GM19397 (cell line): ENCODE data around the gene SPSB1.

ENCODE experiments used
- ATAC-seq: cut with Tn5 transposase; IDR thresholded peaks from one replicate; pipeline ENCODE4 v1.9.1; 2021; ENCODE audit warnings: mild to moderate bottlenecking, moderate library complexity; ENCODE audit not compliant: unreplicated experiment

Gene SPSB1

GRCh38 chr1:9416506-9416905, 123.8 kb downstream of the SPSB1 start:
- no peak for ATAC-seq

GRCh38 chr1:9416918-9417500, 124.3 kb downstream of the SPSB1 start:
- no peak for ATAC-seq

GRCh38 chr1:9417695-9418094, 125.0 kb downstream of the SPSB1 start:
- no peak for ATAC-seq

- ATAC-seq = no peak
Observed at GRCh38 chr1:9418851-9419250, 126.2 kb downstream of the SPSB1 start.
